CD4-positive, CD25-positive, alpha-beta regulatory T cell (primary cell): ENCODE measurements around the gene BTBD2. TPM values are rescaled to one million over a fixed set of nuclear protein-coding genes. Genes with fewer than 3 reads are reported as not detected.
"Not testable (repeated sequence)": the region's sequence is repeated elsewhere in the genome, so short reads cannot be mapped to it uniquely, and the experiment has no call there.

Source experiments
- ATAC-seq, 2 donors: fragments of 150-1000 bp; cut with Tn5 transposase; one replicate each; pipeline ENCODE4 v1.10.0; 2021; ENCODE audit warnings: low read depth in 2 of 2, moderate number of reproducible peaks in 2 of 2, moderate library complexity in 1 of 2
- DNase-seq, 3 donors: peaks; one replicate each; pipeline versions ENCODE4 v3.0.0 to v3.0.0-alpha.2; 2012 to 2022; ENCODE audit warnings: mixed read lengths in 1 of 3
- H3K27ac ChIP-seq: one replicate; pipeline ENCODE4 v1.7.0; 2013; ENCODE audit warnings: mild to moderate bottlenecking, low read length; ENCODE audit not compliant: insufficient read depth, poor library complexity, severe bottlenecking
- H3K27me3 ChIP-seq: one replicate; pipeline ENCODE4 v1.7.0; 2013; ENCODE audit warnings: low read length; ENCODE audit not compliant: control insufficient read depth, insufficient read depth
- H3K36me3 ChIP-seq: one replicate; pipeline ENCODE4 v1.7.0; 2013; ENCODE audit warnings: mild to moderate bottlenecking, low read length, moderate library complexity; ENCODE audit not compliant: control insufficient read depth, insufficient read depth
- H3K4me1 ChIP-seq: 2 replicates; pipeline ENCODE4 v1.7.0; 2013; ENCODE audit warnings: mild to moderate bottlenecking, low read length; ENCODE audit not compliant: insufficient read depth, control insufficient read depth, poor library complexity, severe bottlenecking
- H3K4me3 ChIP-seq: one replicate; pipeline ENCODE4 v1.7.0; 2013; ENCODE audit warnings: low read depth, mild to moderate bottlenecking, low read length, moderate library complexity
- H3K9me3 ChIP-seq, 2 experiments: 1 replicate in 1 of 2; 2 replicates in 1 of 2; pipeline ENCODE4 v1.7.0; 2013; ENCODE audit warnings: low read length in 2 of 2, mild to moderate bottlenecking in 1 of 2, moderate library complexity in 1 of 2; ENCODE audit not compliant: control insufficient read depth in 2 of 2
- H3K27ac Mint-ChIP-seq, 3 donors: one replicate each; pipeline ENCODE4 v1.8.0; 2020 to 2022; ENCODE audit warnings: mild to moderate bottlenecking in 3 of 3, mixed read lengths in 3 of 3, moderate library complexity in 2 of 3
- H3K27me3 Mint-ChIP-seq: one replicate; pipeline ENCODE4 v1.8.0; 2022; ENCODE audit warnings: mild to moderate bottlenecking, mixed read lengths
- H3K36me3 Mint-ChIP-seq: one replicate; pipeline ENCODE4 v1.8.0; 2020; ENCODE audit warnings: mixed read lengths
- H3K4me1 Mint-ChIP-seq, 4 donors: one replicate each; pipeline ENCODE4 v1.8.0; 2020 to 2022; ENCODE audit warnings: mixed read lengths in 4 of 4, mild to moderate bottlenecking in 1 of 4
- H3K4me3 Mint-ChIP-seq, 4 donors: one replicate each; pipeline ENCODE4 v1.8.0; 2020 to 2022; ENCODE audit warnings: mild to moderate bottlenecking in 4 of 4, mixed read lengths in 4 of 4, moderate library complexity in 3 of 4
- H3K9me3 Mint-ChIP-seq, 7 donors: one replicate each; pipeline ENCODE4 v1.8.0; 2020 to 2022; ENCODE audit warnings: mixed read lengths in 7 of 7, mild to moderate bottlenecking in 3 of 7, moderate library complexity in 2 of 7
- polyA plus RNA-seq, 4 donors: library from polyadenylated mRNA; unstranded; fragments of 300-500 nt; fragmentation: Illumina TruSeq; gene quantifications; one replicate each; pipeline ENCODE4 v1.2.3, GENCODE V29; 2021
- total RNA-seq: library from RNA; stranded (reverse); gene quantifications from one replicate; pipeline ENCODE4 v1.2.3, GENCODE V29; 2022

The BTBD2 gene
- total and polyA plus RNA-seq, 5 donors from 2014 or later = 3.2 to 58.6 (median 5.1) TPM

DNA sequence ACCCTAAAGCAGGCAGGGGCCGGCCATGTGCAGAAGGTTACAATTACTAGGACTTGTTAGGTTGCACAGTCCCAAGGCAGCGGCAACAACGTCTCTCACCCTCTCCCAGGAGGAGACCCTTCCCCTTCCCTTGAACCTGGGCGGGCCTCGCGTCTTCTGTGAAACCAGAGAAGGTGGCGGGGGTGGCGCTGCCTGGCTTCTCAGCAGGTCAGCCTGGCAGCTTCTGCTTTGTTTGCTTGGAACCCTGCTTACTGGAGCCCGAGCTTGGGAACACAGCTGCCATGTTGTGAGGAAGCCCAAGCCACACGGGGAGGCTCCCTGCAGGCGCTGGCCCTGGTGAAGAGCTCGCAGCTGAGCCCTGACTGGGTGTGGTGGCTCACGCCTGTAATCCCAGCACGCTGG, 20.1 kb upstream of the BTBD2 start:
- DNase-seq = no peak
- Histone ChIP-seq H3K27me3 (no peaks in the 10 kb centered on the region), H3K4me1 (peaks cover 40% of the 10 kb centered on the region), H3K27ac (no peak overlapping the region), H3K36me3 (peaks cover 21% of the 10 kb centered on the region), H3K4me3 (no peak overlapping the region), H3K9me3 (no peaks in the 10 kb centered on the region)
- no peaks in the 10 kb centered on the region for H3K27me3 Mint-ChIP-seq
- H3K9me3 Mint-ChIP-seq = peaks cover 0 to 1% (median 0%) of the 10 kb centered on the region in 7 donors
- no peak overlapping the region for H3K27ac Mint-ChIP-seq
- H3K4me1 Mint-ChIP-seq = peaks cover 0 to 42% (median 18%) of the 10 kb centered on the region in 4 donors
- H3K36me3 Mint-ChIP-seq = no peaks in the 10 kb centered on the region
- no peak for ATAC-seq
- peak overlapping the region in 1 of 4 donors; percentile 61 for H3K4me3 Mint-ChIP-seq

DNA sequence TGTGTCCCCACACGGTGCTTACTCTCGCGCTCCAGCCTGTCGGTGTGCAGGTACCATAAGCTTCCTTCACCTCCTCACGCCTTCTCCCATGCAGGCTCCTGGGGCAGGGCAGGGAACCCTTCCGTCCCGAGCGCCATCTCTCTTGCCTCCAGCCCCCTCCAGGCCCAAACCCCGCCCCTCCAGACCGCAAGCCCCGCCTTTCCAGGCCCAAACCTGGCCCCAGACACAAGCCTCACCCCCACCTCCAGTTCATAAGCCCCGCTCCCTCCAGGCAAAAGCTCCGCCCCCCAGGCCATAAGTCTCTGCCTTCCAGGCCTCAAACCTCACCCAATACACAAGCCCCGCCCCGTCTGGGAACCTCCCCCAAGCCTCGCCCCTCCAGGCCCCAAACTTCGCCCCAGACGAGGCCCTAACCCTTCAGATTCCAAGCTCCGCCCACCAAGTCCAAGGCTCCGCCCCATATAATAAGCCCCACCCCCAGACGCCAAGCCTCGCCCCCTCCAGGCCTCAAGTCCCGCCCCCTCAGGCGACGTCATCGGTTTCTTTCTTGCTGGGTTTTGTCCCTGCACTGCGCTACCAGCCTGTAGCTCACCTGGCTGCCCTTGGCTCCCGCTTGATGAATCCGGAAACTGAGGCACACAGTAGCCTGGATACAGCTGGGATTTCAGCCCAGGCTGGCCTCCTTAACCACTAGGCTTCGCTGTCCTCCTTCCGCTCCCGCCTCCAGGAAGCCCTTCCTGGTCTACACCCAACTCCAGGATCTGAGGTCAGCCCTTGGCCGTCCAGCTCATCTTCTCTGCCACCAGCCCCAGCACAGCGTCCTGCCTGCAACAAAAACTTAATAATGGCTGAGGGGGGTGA, 19.4 kb upstream of the BTBD2 start:
- no peak overlapping the region for H3K4me3 ChIP-seq
- ATAC-seq (peak; percentile 27 to 31), DNase-seq (peak; percentile 48 to 71 (median 68))
- H3K36me3 ChIP-seq = peaks cover 16% of the 10 kb centered on the region
- no peaks in the 10 kb centered on the region for H3K27me3 Mint-ChIP-seq
- no peaks in the 10 kb centered on the region for H3K36me3 Mint-ChIP-seq
- H3K4me1 Mint-ChIP-seq = peaks cover 0 to 42% (median 18%) of the 10 kb centered on the region in 4 donors
- H3K27ac ChIP-seq = no peak overlapping the region
- H3K9me3 Mint-ChIP-seq = peaks cover 0 to 1% (median 0%) of the 10 kb centered on the region in 7 donors
- peaks cover 38% of the 10 kb centered on the region for H3K4me1 ChIP-seq
- H3K4me3 Mint-ChIP-seq = peak overlapping the region in 2 of 4 donors; percentile 19 to 80
- no peaks in the 10 kb centered on the region for H3K9me3 ChIP-seq
- H3K27ac Mint-ChIP-seq = peak overlapping the region in 1 of 3 donors; percentile 73
- H3K27me3 ChIP-seq = no peaks in the 10 kb centered on the region

DNA sequence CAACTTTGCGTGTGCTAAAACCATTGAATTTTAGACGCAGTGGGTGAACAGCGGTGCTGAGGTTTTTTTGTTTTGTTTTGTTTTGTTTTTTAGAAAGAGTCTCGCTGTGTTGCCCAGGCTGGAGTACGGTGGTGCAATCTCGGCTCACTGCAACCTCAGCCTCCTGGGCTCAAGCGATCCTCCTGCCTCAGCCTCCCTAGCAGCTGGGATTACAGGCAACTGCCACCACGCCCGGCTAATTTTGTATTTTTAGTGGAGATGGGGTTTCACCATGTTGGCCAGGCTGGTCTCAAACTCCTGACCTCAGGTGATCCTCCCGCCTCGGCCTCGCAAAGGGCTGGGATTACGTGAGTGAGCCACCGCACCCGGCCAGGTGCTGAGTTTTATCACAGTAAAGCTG, 18.7 kb upstream of the BTBD2 start:
- not testable (repeated sequence) for H3K9me3 ChIP-seq, H3K9me3 Mint-ChIP-seq, DNase-seq, H3K27ac Mint-ChIP-seq, H3K4me3 ChIP-seq, H3K36me3 ChIP-seq, ATAC-seq, H3K27me3 Mint-ChIP-seq, H3K27ac ChIP-seq, H3K36me3 Mint-ChIP-seq, H3K27me3 ChIP-seq
- peaks cover 38% of the 10 kb centered on the region for H3K4me1 ChIP-seq
- Mint-ChIP-seq H3K4me1 (peaks cover 0 to 39% (median 18%) of the 10 kb centered on the region in 4 donors), H3K4me3 (peak overlapping the region in 1 of 4 donors; percentile 19)

DNA sequence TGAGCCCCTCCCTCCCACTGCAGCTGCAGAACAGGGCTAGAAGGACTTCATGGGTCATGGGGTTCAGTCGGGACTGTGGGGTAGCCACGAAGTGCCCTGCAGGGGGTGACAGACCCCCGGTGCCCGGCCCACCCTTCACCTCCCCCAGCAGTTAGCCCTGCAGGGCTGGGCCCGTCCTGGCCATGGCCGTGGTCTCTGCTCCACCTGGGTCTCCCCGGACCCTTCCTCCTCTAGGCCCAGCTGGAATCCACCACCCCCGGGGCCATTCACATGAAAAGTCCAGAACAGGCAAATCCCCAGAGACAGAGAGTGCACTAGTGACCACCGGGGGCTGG, 18.3 kb upstream of the BTBD2 start:
- peaks cover 38% of the 10 kb centered on the region for H3K4me1 ChIP-seq
- H3K27ac Mint-ChIP-seq = no peak overlapping the region
- no peaks in the 10 kb centered on the region for H3K36me3 Mint-ChIP-seq
- ATAC-seq (no peak), DNase-seq (no peak)
- H3K9me3 ChIP-seq = no peaks in the 10 kb centered on the region
- no peak overlapping the region for H3K27ac ChIP-seq
- H3K27me3 Mint-ChIP-seq = no peaks in the 10 kb centered on the region
- H3K4me3 ChIP-seq = no peak overlapping the region
- H3K27me3 ChIP-seq = no peaks in the 10 kb centered on the region
- H3K4me3 Mint-ChIP-seq = no peak overlapping the region
- H3K4me1 Mint-ChIP-seq = peaks cover 0 to 35% (median 18%) of the 10 kb centered on the region in 4 donors
- peaks cover 4% of the 10 kb centered on the region for H3K36me3 ChIP-seq
- peaks cover 0 to 1% (median 0%) of the 10 kb centered on the region in 7 donors for H3K9me3 Mint-ChIP-seq

DNA sequence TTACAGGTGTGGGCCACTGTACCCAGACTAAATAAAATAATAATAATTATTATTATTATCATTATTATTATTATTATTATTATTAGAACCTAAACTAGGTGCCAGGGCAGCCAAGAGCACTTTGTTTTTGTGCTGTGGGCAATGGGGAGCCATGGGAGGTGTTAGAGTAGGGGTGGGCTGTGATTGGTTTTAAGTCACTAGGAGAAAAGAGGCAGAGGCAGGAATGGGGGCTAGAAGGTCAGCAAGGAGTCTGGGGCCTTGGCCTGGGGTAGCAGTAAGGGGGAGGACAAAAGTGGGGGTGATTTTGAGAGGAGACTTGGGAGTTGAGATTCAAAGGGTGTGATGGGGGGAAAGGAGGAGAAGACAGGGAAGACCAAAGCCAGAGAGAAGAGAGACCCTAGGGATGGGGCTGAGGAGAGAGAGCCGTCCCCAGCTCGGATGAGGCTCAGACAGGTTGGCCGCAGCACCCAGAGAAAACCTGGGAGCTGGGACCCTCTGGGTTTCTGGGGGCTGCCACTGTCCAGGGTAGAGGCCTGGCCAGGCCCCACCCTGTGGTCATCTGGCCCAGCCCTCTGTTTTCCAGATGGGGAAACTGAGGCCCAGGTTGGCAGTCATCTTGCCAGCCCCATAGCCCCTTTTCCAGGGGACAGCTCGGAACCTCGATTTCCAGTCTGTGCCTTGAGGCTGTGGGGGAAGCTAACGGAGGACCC, 17.8 kb upstream of the BTBD2 start:
- peak overlapping the region in 2 of 3 donors; percentile 42 to 97 for H3K27ac Mint-ChIP-seq
- ATAC-seq = no peak
- no peak for DNase-seq
- no peaks in the 10 kb centered on the region for H3K36me3 Mint-ChIP-seq
- Histone ChIP-seq H3K27me3 (no peaks in the 10 kb centered on the region), H3K4me3 (no peak overlapping the region), H3K4me1 (peaks cover 38% of the 10 kb centered on the region), H3K9me3 (no peaks in the 10 kb centered on the region), H3K27ac (peak overlapping the region; percentile 74), H3K36me3 (no peaks in the 10 kb centered on the region)
- no peaks in the 10 kb centered on the region for H3K27me3 Mint-ChIP-seq
- peaks cover 0 to 35% (median 18%) of the 10 kb centered on the region in 4 donors for H3K4me1 Mint-ChIP-seq
- H3K4me3 Mint-ChIP-seq = peak overlapping the region in 1 of 4 donors; percentile 28
- peaks cover 0 to 1% (median 0%) of the 10 kb centered on the region in 7 donors for H3K9me3 Mint-ChIP-seq

DNA sequence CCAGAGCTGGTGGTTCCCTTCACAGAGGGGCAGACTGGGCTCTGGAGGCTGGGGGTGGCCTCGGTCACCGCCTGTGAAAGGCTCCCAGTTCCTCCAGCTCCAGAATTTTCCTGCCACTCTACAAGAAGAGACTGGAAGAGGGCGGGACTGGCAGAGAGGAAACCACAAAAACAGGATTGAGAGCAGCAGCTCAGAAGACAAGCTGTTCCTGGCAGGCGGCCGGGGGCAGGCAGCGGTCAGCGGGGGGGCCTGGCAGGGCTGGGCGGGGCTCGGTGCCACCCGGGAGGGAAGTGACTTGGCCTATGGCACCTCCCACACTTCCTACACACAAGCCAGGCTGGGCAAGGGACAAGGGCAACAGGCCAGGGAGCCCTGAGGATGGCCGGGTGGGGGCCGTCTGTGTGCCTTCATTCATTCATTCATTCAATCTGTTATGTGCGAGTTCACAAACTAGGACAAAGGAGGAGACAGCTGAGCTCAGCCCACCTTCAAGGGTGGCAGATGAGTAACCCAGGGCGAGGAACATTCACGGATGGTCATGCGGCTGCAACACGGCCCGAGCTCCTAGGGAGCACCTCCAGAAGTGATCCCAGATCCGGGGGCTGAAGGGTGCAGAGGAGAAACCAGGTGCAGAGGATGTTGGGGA, 16.9 kb upstream of the BTBD2 start:
- H3K36me3 Mint-ChIP-seq = no peaks in the 10 kb centered on the region
- no peaks in the 10 kb centered on the region for H3K9me3 ChIP-seq
- H3K9me3 Mint-ChIP-seq = peaks cover 0 to 1% (median 0%) of the 10 kb centered on the region in 7 donors
- peak; percentile 46 to 51 for ATAC-seq
- DNase-seq = peak in 1 of 3 donors; percentile 82
- no peak overlapping the region for H3K4me3 ChIP-seq
- peaks cover 38% of the 10 kb centered on the region for H3K4me1 ChIP-seq
- peak overlapping the region; percentile 74 for H3K27ac ChIP-seq
- peak overlapping the region; percentile 66 to 83 (median 78) for H3K4me3 Mint-ChIP-seq
- no peaks in the 10 kb centered on the region for H3K27me3 ChIP-seq
- no peaks in the 10 kb centered on the region for H3K27me3 Mint-ChIP-seq
- H3K4me1 Mint-ChIP-seq = peaks cover 0 to 36% (median 18%) of the 10 kb centered on the region in 4 donors
- H3K27ac Mint-ChIP-seq = peak overlapping the region; percentile 91 to 97 (median 92)
- H3K36me3 ChIP-seq = no peaks in the 10 kb centered on the region

DNA sequence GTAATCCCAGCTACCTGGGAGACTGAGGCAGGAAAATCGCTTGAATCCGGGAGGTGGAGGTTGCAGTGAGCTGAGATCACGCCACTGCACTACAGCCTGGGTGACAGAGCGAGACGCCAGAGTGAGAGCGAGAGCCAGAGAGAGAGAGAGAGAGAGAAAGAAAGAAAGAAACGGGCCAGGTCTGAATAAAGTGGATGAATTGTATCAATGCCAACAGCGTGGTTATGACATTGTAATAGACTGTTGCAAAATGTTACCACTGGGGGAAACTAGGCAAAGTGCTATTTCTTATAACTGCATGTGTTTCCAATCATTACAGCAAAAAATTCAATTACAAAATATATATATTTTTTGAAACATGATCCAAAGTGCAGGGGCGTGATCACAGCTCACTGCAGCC, 11.8 kb upstream of the BTBD2 start:
- Histone ChIP-seq H3K4me1 (peaks cover 10% of the 10 kb centered on the region), H3K27me3 (no peaks in the 10 kb centered on the region)
- no peak overlapping the region for H3K27ac Mint-ChIP-seq

More for the DNA sequence above, 11.8 kb upstream of the BTBD2 start:
- DNase-seq (no peak), ATAC-seq (no peak)
- Mint-ChIP-seq H3K36me3 (no peaks in the 10 kb centered on the region), H3K9me3 (peaks cover 0 to 4% (median 0%) of the 10 kb centered on the region in 7 donors), H3K4me1 (peaks cover 0 to 14% (median 6%) of the 10 kb centered on the region in 4 donors), H3K27me3 (no peaks in the 10 kb centered on the region), H3K4me3 (peak overlapping the region in 1 of 4 donors; percentile 10)
- H3K4me3 ChIP-seq = no peak overlapping the region
- no peak overlapping the region for H3K27ac ChIP-seq
- H3K9me3 ChIP-seq = no peaks in the 10 kb centered on the region
- H3K36me3 ChIP-seq = no peaks in the 10 kb centered on the region
